ENCODE measurements around the gene BEND7. TPM values are rescaled to one million over a fixed set of nuclear protein-coding genes. Genes with fewer than 3 reads are reported as not detected.

The BEND7 gene
- total and polyA plus RNA-seq, 2 of the 8 experiments (the other 6 are each of a cell fraction or from before 2014, with no cell fraction given), result 1.9 to 8.2 TPM

GRCh38 chr10:13563481-13564445 is 34.9 kb upstream of the BEND7 start (continued):
- TF ChIP-seq, protein P1, sequence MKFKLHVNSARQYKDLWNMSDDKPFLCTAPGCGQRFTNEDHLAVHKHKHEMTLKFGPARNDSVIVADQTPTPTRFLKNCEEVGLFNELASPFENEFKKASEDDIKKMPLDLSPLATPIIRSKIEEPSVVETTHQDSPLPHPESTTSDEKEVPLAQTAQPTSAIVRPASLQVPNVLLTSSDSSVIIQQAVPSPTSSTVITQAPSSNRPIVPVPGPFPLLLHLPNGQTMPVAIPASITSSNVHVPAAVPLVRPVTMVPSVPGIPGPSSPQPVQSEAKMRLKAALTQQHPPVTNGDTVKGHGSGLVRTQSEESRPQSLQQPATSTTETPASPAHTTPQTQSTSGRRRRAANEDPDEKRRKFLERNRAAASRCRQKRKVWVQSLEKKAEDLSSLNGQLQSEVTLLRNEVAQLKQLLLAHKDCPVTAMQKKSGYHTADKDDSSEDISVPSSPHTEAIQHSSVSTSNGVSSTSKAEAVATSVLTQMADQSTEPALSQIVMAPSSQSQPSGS (IDR thresholded peaks at IDR 0.05; ENCODE audit: low read length), result no peak
- TF ChIP-seq RFX5 (IDR thresholded peaks at IDR 0.05; ENCODE audit: borderline replicate concordance, low read depth, low read length) (no peak), YY1 (IDR thresholded peaks at IDR 0.05; ENCODE audit: low read depth, low read length) (no peak), SP1 (IDR thresholded peaks at IDR 0.05; ENCODE audit: low read depth, low read length) (no peak), GTF2F1 (IDR thresholded peaks at IDR 0.05; ENCODE audit: borderline replicate concordance, low read depth, low read length) (no peak), JUN (IDR thresholded peaks at IDR 0.05; ENCODE audit: low read depth, low read length) (no peak), JUND (IDR thresholded peaks at IDR 0.05; ENCODE audit: low read length) (no peak)
